ENCODE data around the gene ARFGAP3. TPM values are rescaled to one million over a fixed set of nuclear protein-coding genes. Genes with fewer than 3 reads are reported as not detected.

Gene ARFGAP3
- total and polyA plus RNA-seq, 10 donors, result 15.0 to 46.8 (median 40.4) TPM

GRCh38 chr22:42891696-42892095, 34.6 kb upstream of the ARFGAP3 start:
- H3K27ac ChIP-seq, result peak overlapping the region in 7 of 8 donors; percentile 79 to 95 (median 89)

GRCh38 chr22:42891008-42891407, 33.9 kb upstream of the ARFGAP3 start:
- peaks cover 4 to 72% (median 39%) of the 10 kb centered on the region in 6 donors for H3K36me3 ChIP-seq
- H3K4me1 ChIP-seq, result peaks cover 15 to 88% (median 74%) of the 10 kb centered on the region in 6 donors
- WGBS, 5 donors, result 88 to 94% (median 91%) methylated on average over 13 of the region's 13 CpGs
- no peak for TF ChIP-seq POLR2A (IDR thresholded peaks at IDR 0.05)
- TF ChIP-seq, protein P1, sequence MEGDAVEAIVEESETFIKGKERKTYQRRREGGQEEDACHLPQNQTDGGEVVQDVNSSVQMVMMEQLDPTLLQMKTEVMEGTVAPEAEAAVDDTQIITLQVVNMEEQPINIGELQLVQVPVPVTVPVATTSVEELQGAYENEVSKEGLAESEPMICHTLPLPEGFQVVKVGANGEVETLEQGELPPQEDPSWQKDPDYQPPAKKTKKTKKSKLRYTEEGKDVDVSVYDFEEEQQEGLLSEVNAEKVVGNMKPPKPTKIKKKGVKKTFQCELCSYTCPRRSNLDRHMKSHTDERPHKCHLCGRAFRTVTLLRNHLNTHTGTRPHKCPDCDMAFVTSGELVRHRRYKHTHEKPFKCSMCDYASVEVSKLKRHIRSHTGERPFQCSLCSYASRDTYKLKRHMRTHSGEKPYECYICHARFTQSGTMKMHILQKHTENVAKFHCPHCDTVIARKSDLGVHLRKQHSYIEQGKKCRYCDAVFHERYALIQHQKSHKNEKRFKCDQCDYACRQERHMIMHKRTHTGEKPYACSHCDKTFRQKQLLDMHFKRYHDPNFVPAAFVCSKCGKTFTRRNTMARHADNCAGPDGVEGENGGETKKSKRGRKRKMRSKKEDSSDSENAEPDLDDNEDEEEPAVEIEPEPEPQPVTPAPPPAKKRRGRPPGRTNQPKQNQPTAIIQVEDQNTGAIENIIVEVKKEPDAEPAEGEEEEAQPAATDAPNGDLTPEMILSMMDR (IDR thresholded peaks at IDR 0.05 in 8 of 11, conservative IDR thresholded peaks at IDR 0.05 in 3 of 11), result no peak
- TF ChIP-seq POLR2AphosphoS5 (IDR thresholded peaks at IDR 0.05), result peak in 1 of 3 donors; percentile 14
- intact Hi-C loops (cut with DNase I; ENCODE audit: low total_unique reads), result no loop called here
- peak overlapping the region in 6 of 8 donors; percentile 69 to 95 (median 86) for H3K27ac ChIP-seq
- no peaks in the 10 kb centered on the region for H3K27me3 ChIP-seq (replicated peaks in 1 of 7)
- no peaks in the 10 kb centered on the region for H3K9me3 ChIP-seq
- peak overlapping the region in 1 of 8 donors; percentile 51 for H3K4me3 ChIP-seq
- DNase-seq, result no peak

More at GRCh38 chr22:42891696-42892095, 34.6 kb upstream of the ARFGAP3 start:
- intact Hi-C loops (cut with DNase I; ENCODE audit: low total_unique reads), result no loop called here
- H3K4me1 ChIP-seq, result peaks cover 21 to 95% (median 81%) of the 10 kb centered on the region in 6 donors
- no peaks in the 10 kb centered on the region for H3K27me3 ChIP-seq (replicated peaks in 1 of 7)
- peaks cover 4 to 65% (median 36%) of the 10 kb centered on the region in 6 donors for H3K36me3 ChIP-seq
- TF ChIP-seq POLR2A (IDR thresholded peaks at IDR 0.05) (no peak), POLR2AphosphoS5 (IDR thresholded peaks at IDR 0.05) (no peak)
- TF ChIP-seq, protein P1 (IDR thresholded peaks at IDR 0.05 in 8 of 11, conservative IDR thresholded peaks at IDR 0.05 in 3 of 11), result no peak
- 92 to 98% (median 94%) methylated on average over 3 of the region's 3 CpGs for WGBS, 5 donors
- H3K4me3 ChIP-seq, result peak overlapping the region in 1 of 8 donors; percentile 54
- DNase-seq, result no peak
- H3K9me3 ChIP-seq, result no peaks in the 10 kb centered on the region

- H3K36me3 ChIP-seq, result peaks cover 4 to 89% (median 53%) of the 10 kb centered on the region in 6 donors
- intact Hi-C loops (cut with DNase I; ENCODE audit: low total_unique reads), result no loop called here
- peak overlapping the region in 3 of 8 donors; percentile 1 to 51 (median 18) for H3K4me3 ChIP-seq
- H3K9me3 ChIP-seq, result no peaks in the 10 kb centered on the region
- TF ChIP-seq, protein P1 (IDR thresholded peaks at IDR 0.05 in 8 of 11, conservative IDR thresholded peaks at IDR 0.05 in 3 of 11), result no peak
- TF ChIP-seq POLR2AphosphoS5 (IDR thresholded peaks at IDR 0.05), result peak in 2 of 3 donors; percentile 21 to 25
- no peak for TF ChIP-seq POLR2A (IDR thresholded peaks at IDR 0.05)
- H3K27me3 ChIP-seq (replicated peaks in 1 of 7), result no peaks in the 10 kb centered on the region
- peaks cover 4 to 71% (median 57%) of the 10 kb centered on the region in 6 donors for H3K4me1 ChIP-seq
- H3K27ac ChIP-seq, result peak overlapping the region in 7 of 8 donors; percentile 69 to 95 (median 79)
- WGBS, 5 donors, result 20 to 52% (median 48%) methylated on average over 4 of the region's 4 CpGs
- no peak for DNase-seq
Measured at GRCh38 chr22:42889304-42889703, 32.2 kb upstream of the ARFGAP3 start.
